SK-N-MC (cell line): ENCODE measurements around the gene BRINP1.

ENCODE experiments used
- DNase-seq: peaks from one replicate; pipeline ENCODE4 v3.0.0-alpha.2; 2011; ENCODE audit warnings: low read depth, low spot score
- H3K27ac ChIP-seq: fragments of 200-600 bp; sonication (generic); 2 replicates; pipeline ENCODE4 v1.5.1; 2016; ENCODE audit warnings: mixed run types
- H3K36me3 ChIP-seq: fragments of 200-600 bp; sonication (generic); 2 replicates; pipeline ENCODE4 v1.6.1; 2017; ENCODE audit warnings: antibody characterized with exemption, low read length, mixed read lengths; ENCODE audit not compliant: insufficient read depth
- H3K4me3 ChIP-seq: fragments of 200-600 bp; sonication (generic); 2 replicates; pipeline ENCODE4 v1.5.1; 2016
- H3K9ac ChIP-seq: fragments of 200-600 bp; sonication (generic); 2 replicates; pipeline ENCODE4 v1.8.0; 2017; ENCODE audit warnings: mixed run types, mixed read lengths; ENCODE audit not compliant: insufficient read length
- H3K9me3 ChIP-seq: fragments of 200-600 bp; sonication (generic); 2 replicates; pipeline ENCODE4 v1.6.1; 2017; ENCODE audit warnings: low read depth, mild to moderate bottlenecking, antibody characterized with exemption, low read length, moderate library complexity, mixed read lengths
- EZH2 ChIP-seq: fragments of 200-600 bp; sonication (generic); IDR thresholded peaks from one replicate; pipeline ENCODE4 v1.6.1; 2017; ENCODE audit warnings: antibody characterized with exemption
- FOXP2 ChIP-seq: optimal IDR thresholded peaks from 2 replicates; pipeline ENCODE3; 2011; ENCODE audit warnings: mild to moderate bottlenecking, moderate library complexity; ENCODE audit not compliant: insufficient read depth; ENCODE audit errors: extremely low read length, control extremely low read depth
- POLR2AphosphoS5 ChIP-seq: IDR thresholded peaks from 2 replicates; pipeline ENCODE4 v1.6.1; 2012; ENCODE audit warnings: mild to moderate bottlenecking, low read depth, low read length, borderline replicate concordance

BRINP1 gene

GRCh38 chr9:119357336-119358096 lies 11.7 kb downstream of the BRINP1 start:
- no peaks in the 10 kb centered on the region for H3K9me3 ChIP-seq
- no peak overlapping the region for H3K9ac ChIP-seq
- no peak overlapping the region for H3K27ac ChIP-seq
- TF ChIP-seq POLR2AphosphoS5 (no peak), FOXP2 (no peak), EZH2 (no peak)
- H3K36me3 ChIP-seq: no peaks in the 10 kb centered on the region
- no peak for DNase-seq
- no peak overlapping the region for H3K4me3 ChIP-seq

- no peaks in the 10 kb centered on the region for H3K9me3 ChIP-seq
- H3K4me3 ChIP-seq: peak overlapping the region; percentile 46
- no peak for DNase-seq
- H3K27ac ChIP-seq: 0 out of 2 replicates have a peak overlapping the region, but pooled peaks have one; percentile 22
- no peaks in the 10 kb centered on the region for H3K36me3 ChIP-seq
- H3K9ac ChIP-seq: no peak overlapping the region
- TF ChIP-seq POLR2AphosphoS5 (no peak), EZH2 (no peak), FOXP2 (no peak)
Observed at GRCh38 chr9:119349351-119349825, 19.8 kb downstream of the BRINP1 start.

DNA sequence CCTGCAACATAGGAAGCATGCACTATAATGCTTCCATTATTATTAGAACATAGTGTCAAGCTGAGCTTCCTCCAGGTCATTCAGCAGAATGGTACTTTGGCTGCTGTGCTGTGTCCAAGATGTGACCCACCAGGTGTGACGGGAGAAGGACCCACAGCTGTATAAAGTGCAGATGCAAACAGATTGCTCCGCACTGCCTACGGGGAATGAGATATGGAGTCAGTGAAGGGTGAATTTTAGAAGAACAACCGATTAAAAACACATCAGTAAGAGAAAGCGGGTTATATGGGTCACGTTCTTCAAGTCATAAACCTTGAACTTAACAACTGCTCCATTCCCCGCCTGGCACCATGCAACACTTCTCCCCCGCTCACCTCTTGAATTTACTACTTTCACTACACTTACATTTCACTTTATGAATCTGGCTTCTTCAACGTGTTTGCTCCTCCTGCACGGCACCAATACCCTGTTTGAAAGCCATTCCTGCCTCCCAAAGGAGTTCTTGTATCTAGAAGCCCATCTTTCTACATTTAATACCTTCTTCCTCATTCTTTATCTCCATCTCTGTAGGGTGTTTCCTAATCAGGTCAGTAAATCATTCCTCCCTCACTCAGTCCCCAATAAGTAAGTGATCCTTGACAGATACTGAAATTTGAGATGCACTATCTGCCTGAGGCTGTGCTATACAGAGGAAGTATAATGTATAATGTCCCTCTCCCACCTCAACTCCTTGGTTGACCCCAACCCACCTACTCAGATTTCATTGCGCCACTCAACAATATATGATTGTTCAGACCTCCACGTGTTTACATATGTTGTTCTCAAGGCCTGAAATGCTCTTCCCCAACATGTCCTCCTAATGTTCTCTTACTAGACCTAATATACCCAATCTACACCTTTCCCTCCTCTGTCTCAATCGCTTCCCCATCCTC lies 25.9 kb downstream of the BRINP1 start:
- Histone ChIP-seq H3K36me3 (no peaks in the 10 kb centered on the region), H3K4me3 (no peak overlapping the region), H3K9ac (no peak overlapping the region), H3K27ac (no peak overlapping the region), H3K9me3 (no peaks in the 10 kb centered on the region)
- TF ChIP-seq EZH2: no peak
- no peak for TF ChIP-seq FOXP2
- no peak for TF ChIP-seq POLR2AphosphoS5
- DNase-seq: no peak

- H3K9me3 ChIP-seq: no peaks in the 10 kb centered on the region
- H3K9ac ChIP-seq: no peak overlapping the region
- no peaks in the 10 kb centered on the region for H3K36me3 ChIP-seq
- H3K27ac ChIP-seq: no peak overlapping the region
- TF ChIP-seq FOXP2: no peak
- TF ChIP-seq POLR2AphosphoS5: no peak
- H3K4me3 ChIP-seq: no peak overlapping the region
- DNase-seq: no peak
Observed at GRCh38 chr9:119339056-119339455, 30.2 kb downstream of the BRINP1 start.

DNA sequence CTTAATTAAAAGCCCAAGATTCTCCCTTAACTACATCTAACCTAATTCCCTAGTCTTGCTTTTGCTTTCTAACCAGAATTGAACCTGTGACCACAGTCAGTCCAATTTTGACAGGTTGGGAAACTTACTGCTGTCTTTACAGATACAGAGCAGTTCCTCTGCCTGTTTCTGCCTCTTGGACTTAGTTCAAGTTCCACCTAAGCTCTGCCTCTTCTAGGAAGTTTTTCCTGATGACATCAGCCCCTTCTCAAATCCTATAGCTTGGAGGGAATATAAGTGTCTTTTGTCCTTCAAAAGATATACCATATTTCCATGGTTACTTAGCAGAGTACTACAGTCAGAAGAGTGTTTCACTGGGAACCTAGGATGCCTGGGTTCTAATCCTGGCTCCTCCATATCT lies 31.7 kb downstream of the BRINP1 start:
- H3K4me3 ChIP-seq: no peak overlapping the region
- H3K9ac ChIP-seq: no peak overlapping the region
- H3K9me3 ChIP-seq: no peaks in the 10 kb centered on the region
- no peak overlapping the region for H3K27ac ChIP-seq
- no peak for TF ChIP-seq EZH2
- TF ChIP-seq POLR2AphosphoS5: no peak
- no peak for TF ChIP-seq FOXP2
- no peak for DNase-seq
- H3K36me3 ChIP-seq: no peaks in the 10 kb centered on the region

GRCh38 chr9:119334745-119335144 lies 34.5 kb downstream of the BRINP1 start:
- TF ChIP-seq POLR2AphosphoS5 (no peak), EZH2 (no peak), FOXP2 (no peak)
- Histone ChIP-seq H3K4me3 (no peak overlapping the region), H3K27ac (no peak overlapping the region), H3K9ac (no peak overlapping the region), H3K9me3 (no peaks in the 10 kb centered on the region), H3K36me3 (no peaks in the 10 kb centered on the region)
- no peak for DNase-seq

DNA sequence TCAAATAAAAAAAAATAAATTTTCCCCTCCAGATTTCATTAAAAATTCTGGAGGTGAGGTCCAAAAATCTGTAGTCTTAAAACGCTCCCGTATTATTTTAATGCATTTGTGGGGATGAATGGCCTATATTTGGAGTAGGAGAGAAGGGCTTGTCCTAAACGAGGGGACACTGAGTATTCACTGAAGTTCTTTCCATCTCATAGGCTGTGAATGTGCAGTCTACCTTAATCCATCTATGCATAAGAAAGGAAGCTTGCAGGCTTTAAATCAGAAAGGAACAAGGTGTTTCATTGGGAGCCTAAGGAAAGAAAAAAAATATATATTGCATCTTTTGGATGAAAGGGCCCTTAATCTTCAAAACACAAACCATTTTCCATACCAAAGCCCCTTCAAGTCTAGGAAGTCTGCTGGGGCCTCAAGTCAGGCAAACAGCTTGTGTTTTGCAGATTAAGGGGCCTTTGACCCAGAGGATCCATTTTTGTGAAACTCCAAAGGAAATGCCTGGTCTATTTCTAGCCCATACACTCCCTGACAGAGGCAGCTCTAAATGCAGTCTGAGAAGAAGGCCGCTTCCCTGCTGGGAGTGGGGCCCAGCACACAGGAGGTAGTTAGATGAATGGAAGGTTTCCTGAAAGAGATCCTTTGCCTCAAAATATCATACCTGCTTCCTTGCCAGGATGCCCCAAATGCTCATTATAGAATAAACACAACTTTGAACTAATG lies 35.6 kb downstream of the BRINP1 start:
- DNase-seq: no peak
- H3K27ac ChIP-seq: no peak overlapping the region
- no peak overlapping the region for H3K4me3 ChIP-seq
- H3K36me3 ChIP-seq: no peaks in the 10 kb centered on the region
- TF ChIP-seq EZH2 (no peak), FOXP2 (no peak), POLR2AphosphoS5 (no peak)
- H3K9ac ChIP-seq: no peak overlapping the region
- no peaks in the 10 kb centered on the region for H3K9me3 ChIP-seq

- no peaks in the 10 kb centered on the region for H3K9me3 ChIP-seq
- H3K4me3 ChIP-seq: no peak overlapping the region
- H3K9ac ChIP-seq: no peak overlapping the region
- no peak overlapping the region for H3K27ac ChIP-seq
- no peaks in the 10 kb centered on the region for H3K36me3 ChIP-seq
- TF ChIP-seq FOXP2: no peak
- no peak for TF ChIP-seq POLR2AphosphoS5
- TF ChIP-seq EZH2: no peak
- no peak for DNase-seq
Observed at GRCh38 chr9:119332522-119332921, 36.7 kb downstream of the BRINP1 start.

DNA sequence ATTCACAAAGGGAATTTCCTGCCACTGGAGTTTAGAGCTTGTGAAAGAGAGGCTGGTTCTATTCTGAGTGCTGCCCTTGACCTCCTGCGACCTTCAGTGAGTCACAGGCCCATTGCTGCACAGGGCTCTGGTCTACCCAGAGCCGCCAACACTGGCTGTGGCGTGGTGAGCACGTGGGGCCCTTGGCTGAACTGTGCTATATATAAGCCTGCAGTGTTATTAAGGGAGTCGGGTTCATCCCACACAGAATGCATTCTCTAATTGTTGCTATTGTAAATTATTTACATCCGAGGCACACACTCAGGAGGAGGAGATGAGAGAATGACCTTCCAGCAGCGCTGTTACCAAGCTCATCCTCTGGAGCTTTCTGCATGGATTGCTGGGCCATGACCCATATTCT lies 47.1 kb downstream of the BRINP1 start:
- Histone ChIP-seq H3K4me3 (no peak overlapping the region), H3K9me3 (no peaks in the 10 kb centered on the region), H3K9ac (no peak overlapping the region), H3K36me3 (no peaks in the 10 kb centered on the region), H3K27ac (no peak overlapping the region)
- TF ChIP-seq FOXP2 (no peak), EZH2 (no peak), POLR2AphosphoS5 (no peak)
- no peak for DNase-seq
